K562 (cell line): ENCODE results near the gene CCDC33.

Experiments
- ATF7 ChIP-seq: fragments of 450-650 bp; IDR thresholded peaks from 2 replicates; pipeline ENCODE4 v1.7.1; 2014; ENCODE audit warnings: mild to moderate bottlenecking, moderate library complexity
- FOXP1 ChIP-seq: sonication (generic); formaldehyde crosslinking; IDR thresholded peaks from 2 replicates; pipeline ENCODE4 v1.8.0; 2022; ENCODE audit warnings: mild to moderate bottlenecking, missing genetic modification reagents
- KLF6 ChIP-seq: fragments of 250-450 bp; sonication (Bioruptor Pico); IDR thresholded peaks from 2 replicates; pipeline ENCODE4 v1.4.0; 2020; ENCODE audit warnings: mild to moderate bottlenecking, moderate library complexity, borderline replicate concordance
- POLR2A ChIP-seq: fragments of 450-650 bp; conservative IDR thresholded peaks from 2 replicates; pipeline ENCODE4 v1.6.1; 2016
- SMC3 ChIP-seq: conservative IDR thresholded peaks from 2 replicates; pipeline ENCODE4 v1.6.1; 2011; ENCODE audit warnings: low read depth, low read length, improper control_type of control experiment; ENCODE audit not compliant: insufficient read depth
- TAF1 ChIP-seq: IDR thresholded peaks from 2 replicates; pipeline ENCODE4 v1.6.1; 2011; ENCODE audit warnings: mild to moderate bottlenecking, low read length, moderate library complexity; ENCODE audit not compliant: insufficient read depth, control insufficient read depth, severe bottlenecking; ENCODE audit errors: extremely low read depth
- YY1 ChIP-seq, 3 experiments: IDR thresholded peaks; 2 replicates each; pipeline ENCODE4 v1.6.1; 2011; ENCODE audit warnings: low read length in 2 of 3, mild to moderate bottlenecking in 2 of 3, moderate library complexity in 2 of 3, borderline replicate concordance in 1 of 3, control low read depth in 1 of 3, low read depth in 1 of 3; ENCODE audit not compliant: insufficient read depth in 3 of 3, insufficient replicate concordance in 2 of 3, control insufficient read depth in 1 of 3, insufficient read length in 1 of 3; ENCODE audit errors: extremely low read depth in 1 of 3
- ZBTB7A ChIP-seq: IDR thresholded peaks from 2 replicates; pipeline ENCODE4 v1.6.1; 2011; ENCODE audit warnings: low read depth, mild to moderate bottlenecking, low read length, moderate library complexity, borderline replicate concordance; ENCODE audit not compliant: control insufficient read depth
- ZNF644 ChIP-seq: fragments of 200-800 bp; sonication (Bioruptor generic); IDR thresholded peaks from 2 replicates; pipeline ENCODE4 v1.6.1; 2016; ENCODE audit warnings: low read depth, missing genetic modification characterization, missing compliant biosample characterization
- ZNF830 ChIP-seq: fragments of 250-450 bp; sonication (Bioruptor Pico); IDR thresholded peaks from 2 replicates; pipeline ENCODE4 v1.5.0; 2021; ENCODE audit warnings: mild to moderate bottlenecking
- TF ChIP-seq, protein P1 (sequence below): fragments of 450-650 bp; formaldehyde crosslinking; IDR thresholded peaks from 2 replicates; pipeline ENCODE4 v1.4.0; 2020; ENCODE audit warnings: mild to moderate bottlenecking, moderate library complexity

DNA sequence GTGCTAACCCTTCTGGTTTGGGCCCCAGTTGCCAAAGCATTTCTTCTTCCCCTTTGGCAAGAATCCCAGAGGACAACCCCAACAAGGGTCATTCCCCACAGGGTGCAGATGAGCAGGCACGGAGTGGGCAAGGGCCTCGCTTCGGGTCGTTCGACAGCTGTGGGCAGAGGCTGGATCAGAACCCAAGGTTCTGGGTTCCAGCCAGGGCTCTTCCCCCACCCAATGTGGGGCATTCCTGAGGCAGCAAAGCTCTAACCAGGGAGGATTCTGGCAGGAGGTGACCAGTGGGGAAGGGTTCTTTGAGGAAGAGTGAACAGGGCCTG lies 83.0 kb downstream of the CCDC33 start:
- TF ChIP-seq FOXP1 (CRISPR knock-in tag) (no peak), SMC3 (no peak), ZNF644 (tag) (no peak), ZBTB7A (no peak), POLR2A (no peak), KLF6 (CRISPR knock-in tag) (no peak), ATF7 (no peak), TAF1 (no peak), ZNF830 (no peak), YY1 (IDR thresholded peaks at IDR 0.05; ENCODE audit: borderline replicate concordance in 1 of 3, control insufficient read depth in 1 of 3, extremely low read depth in 1 of 3, insufficient read depth in 3 of 3, insufficient read length in 1 of 3, insufficient replicate concordance in 2 of 3, low read depth in 1 of 3, low read length in 2 of 3) (no peak)
- TF ChIP-seq, protein P1, sequence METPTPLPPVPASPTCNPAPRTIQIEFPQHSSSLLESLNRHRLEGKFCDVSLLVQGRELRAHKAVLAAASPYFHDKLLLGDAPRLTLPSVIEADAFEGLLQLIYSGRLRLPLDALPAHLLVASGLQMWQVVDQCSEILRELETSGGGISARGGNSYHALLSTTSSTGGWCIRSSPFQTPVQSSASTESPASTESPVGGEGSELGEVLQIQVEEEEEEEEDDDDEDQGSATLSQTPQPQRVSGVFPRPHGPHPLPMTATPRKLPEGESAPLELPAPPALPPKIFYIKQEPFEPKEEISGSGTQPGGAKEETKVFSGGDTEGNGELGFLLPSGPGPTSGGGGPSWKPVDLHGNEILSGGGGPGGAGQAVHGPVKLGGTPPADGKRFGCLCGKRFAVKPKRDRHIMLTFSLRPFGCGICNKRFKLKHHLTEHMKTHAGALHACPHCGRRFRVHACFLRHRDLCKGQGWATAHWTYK (CRISPR knock-in tag), result no peak
